Panc1 (cell line): Measurements from ENCODE around the gene MAMDC2. TPM values are rescaled to one million over a fixed set of nuclear protein-coding genes. Genes with fewer than 3 reads are reported as not detected.

Experiments used
- ATAC-seq: fragments of 200-7000 bp; cut with Tn5 transposase; 2 replicates; pipeline ENCODE4 v1.9.1; 2020; ENCODE audit warnings: mild to moderate bottlenecking, moderate library complexity
- BruUV-seq: library from RNA; stranded (reverse); fragments of 400-500 nt; replicated peaks from 2 replicates; lab custom pipeline; 2021; lab: Mats Ljungman, UMichigan
- CTCF ChIA-PET: fragments of 300-600 bp; sonication (Branson Sonifier 250); formaldehyde crosslinking; loops from one replicate; lab custom pipeline; 2022; ENCODE audit warnings: antibody characterized with exemption; lab: Charles Lee
- POLR2A ChIA-PET: fragments of 300-600 bp; sonication (Branson Sonifier 250); formaldehyde crosslinking; loops from one replicate; lab custom pipeline; 2022; ENCODE audit warnings: antibody characterized with exemption; lab: Charles Lee
- DNase-seq: peaks from one replicate; pipeline ENCODE4 v3.0.0-alpha.2; 2010; ENCODE audit warnings: low read depth, low spot score
- H3K27ac ChIP-seq: 2 replicates; pipeline ENCODE4 v1.5.1; 2011; ENCODE audit warnings: mild to moderate bottlenecking, low read length, inconsistent platforms
- H3K27me3 ChIP-seq: fragments of 200-500 bp; sonication (Bioruptor generic); 2 replicates; pipeline ENCODE4 v1.6.0; 2014; ENCODE audit warnings: low read length, inconsistent platforms; ENCODE audit not compliant: control insufficient read depth, insufficient read depth
- H3K36me3 ChIP-seq: fragments of 200-500 bp; sonication (Bioruptor generic); 2 replicates; pipeline ENCODE4 v1.5.1; 2014; ENCODE audit warnings: inconsistent platforms, mild to moderate bottlenecking, low read length, moderate library complexity; ENCODE audit not compliant: control insufficient read depth, insufficient read depth
- H3K4me1 ChIP-seq: 2 replicates; pipeline ENCODE4 v1.5.1; 2011; ENCODE audit warnings: inconsistent platforms, mild to moderate bottlenecking, low read length, moderate library complexity; ENCODE audit not compliant: control insufficient read depth, insufficient read depth
- H3K4me3 ChIP-seq, 2 experiments: 2 replicates each; pipeline ENCODE4 v1.5.1; 2011 to 2012; ENCODE audit warnings: low read depth in 2 of 2, low read length in 2 of 2, mild to moderate bottlenecking in 2 of 2, inconsistent platforms in 1 of 2, moderate library complexity in 1 of 2
- H3K9me3 ChIP-seq: fragments of 200-500 bp; sonication (Bioruptor generic); 2 replicates; pipeline ENCODE4 v1.5.1; 2014; ENCODE audit warnings: low read depth, mild to moderate bottlenecking, inconsistent platforms, low read length, moderate library complexity; ENCODE audit not compliant: control insufficient read depth, insufficient read depth
- CTCF ChIP-seq: fragments of 450-650 bp; IDR thresholded peaks from 2 replicates; pipeline ENCODE4 v1.5.1; 2017; ENCODE audit warnings: mild to moderate bottlenecking
- POLR2AphosphoS5 ChIP-seq: IDR thresholded peaks from 2 replicates; pipeline ENCODE4 v1.6.1; 2012; ENCODE audit warnings: mild to moderate bottlenecking, low read depth, low read length, moderate library complexity
- REST ChIP-seq, 2 experiments: IDR thresholded peaks; 2 replicates each; pipeline ENCODE4 v1.6.1; 2011 to 2012; ENCODE audit warnings: low read depth in 2 of 2, control low read depth in 1 of 2, low read length in 1 of 2, mild to moderate bottlenecking in 1 of 2, moderate library complexity in 1 of 2; ENCODE audit not compliant: insufficient read depth in 1 of 2
- SIN3A ChIP-seq: IDR thresholded peaks from 2 replicates; pipeline ENCODE4 v1.6.1; 2012; ENCODE audit warnings: low read depth, mild to moderate bottlenecking, low read length, moderate library complexity, borderline replicate concordance; ENCODE audit not compliant: insufficient read depth
- TCF7L2 ChIP-seq: IDR thresholded peaks from 2 replicates; pipeline ENCODE4 v1.6.1; 2011; ENCODE audit warnings: mild to moderate bottlenecking, low read depth, low read length, inconsistent platforms
- in situ Hi-C: cut with HindIII; loops from 2 replicates; pipeline ENCODE4 v1.10.0; 2016; ENCODE audit warnings: low sequenced_read_pairs, low pct_unique_long_range_greater_than_20kb
- intact Hi-C: fragments of 100-400 bp; cut with micrococcal nuclease; formaldehyde crosslinking; loops from one replicate; pipeline ENCODE4 v1.10.0; 2022; ENCODE audit not compliant: unreplicated experiment
- total RNA-seq: library from RNA; stranded (reverse); gene quantifications from one replicate; pipeline ENCODE4 v1.2.1, GENCODE V29; 2021; ENCODE audit not compliant: unreplicated experiment

Gene MAMDC2
- total RNA-seq, 1 experiment from 2014 or later: 1.5 TPM

- DNase-seq (no peak), ATAC-seq (no peak)
- H3K9me3 ChIP-seq: no peaks in the 10 kb centered on the region
- ChIA-PET POLR2A (no interaction called here), CTCF (no interaction called here)
- no peak overlapping the region for H3K27ac ChIP-seq
- TF ChIP-seq TCF7L2 (no peak), POLR2AphosphoS5 (no peak), CTCF (no peak), REST (IDR thresholded peaks at IDR 0.05; ENCODE audit: insufficient read depth in 1 of 2, low read depth in 2 of 2, low read length in 1 of 2) (no peak), SIN3A (no peak)
- H3K27me3 ChIP-seq: no peaks in the 10 kb centered on the region
- intact Hi-C loops: no loop called here
- BruUV-seq: no TSS peak
- H3K4me1 ChIP-seq: no peaks in the 10 kb centered on the region
- no peak overlapping the region for H3K4me3 ChIP-seq
- in situ Hi-C loops: no loop called here
- H3K36me3 ChIP-seq: no peaks in the 10 kb centered on the region
Observed at GRCh38 chr9:70127036-70127435, 83.4 kb downstream of the MAMDC2 start.

- intact Hi-C loops (no loop called here), in situ Hi-C loops (no loop called here)
- TF ChIP-seq CTCF (no peak), SIN3A (no peak), REST (IDR thresholded peaks at IDR 0.05; ENCODE audit: insufficient read depth in 1 of 2, low read depth in 2 of 2, low read length in 1 of 2) (no peak), TCF7L2 (no peak)
- ChIA-PET POLR2A (no interaction called here), CTCF (no interaction called here)
- H3K27me3 ChIP-seq: no peaks in the 10 kb centered on the region
- DNase-seq (no peak), ATAC-seq (no peak)
- BruUV-seq: no TSS peak
- H3K4me3 ChIP-seq: no peak overlapping the region
- H3K9me3 ChIP-seq: no peaks in the 10 kb centered on the region
- H3K36me3 ChIP-seq: no peaks in the 10 kb centered on the region; the same call in 1 of the 2 replicates
- no peak overlapping the region for H3K27ac ChIP-seq
- H3K4me1 ChIP-seq: no peaks in the 10 kb centered on the region
Observed at GRCh38 chr9:70127540-70128416, 84.1 kb downstream of the MAMDC2 start.
